Measurements from ENCODE around the gene ERMARD. TPM values are rescaled to one million over a fixed set of nuclear protein-coding genes. Genes with fewer than 3 reads are reported as not detected.

ERMARD gene
- total RNA-seq, 1 experiment from 2014 or later: 13.6 TPM

- Histone ChIP-seq H3K18ac (ENCODE audit: insufficient read length, low read depth, low read length) (no peak overlapping the region), H4K8ac (replicated peaks; ENCODE audit: insufficient read length, low read depth, low read length) (no peak overlapping the region), H2BK15ac (ENCODE audit: low read depth, low read length) (no peak overlapping the region), H3K4ac (ENCODE audit: low read depth, low read length) (no peak overlapping the region), H2AK5ac (ENCODE audit: insufficient read length, low read length) (no peak overlapping the region), H3K27me3 (ENCODE audit: insufficient read depth, low read length) (no peaks in the 10 kb centered on the region), H3K27ac (ENCODE audit: insufficient read length, low read depth, low read length) (no peak overlapping the region), H2AFZ (ENCODE audit: low read length) (no peak overlapping the region), H3K23me2 (ENCODE audit: insufficient read length, low read depth, low read length, poor library complexity, severe bottlenecking) (no peaks in the 10 kb centered on the region), H4K5ac (ENCODE audit: insufficient read length, low read depth, low read length) (no peak overlapping the region), H3K56ac (ENCODE audit: insufficient read length, low read depth, low read length) (no peak overlapping the region), H3K4me1 (ENCODE audit: insufficient read depth, low read length) (no peaks in the 10 kb centered on the region), H4K20me1 (ENCODE audit: control insufficient read depth, insufficient read depth, insufficient read length) (no peaks in the 10 kb centered on the region), H2BK120ac (ENCODE audit: low read depth, low read length, poor library complexity, severe bottlenecking) (no peak overlapping the region), H2BK20ac (ENCODE audit: low read depth, low read length, poor library complexity, severe bottlenecking) (no peak overlapping the region), H2BK5ac (ENCODE audit: insufficient read length, low read length) (no peak overlapping the region), H4K91ac (ENCODE audit: insufficient read length, low read depth, low read length) (no peak overlapping the region), H3K4me2 (ENCODE audit: insufficient read depth, insufficient read length, low read length) (no peak overlapping the region), H2BK12ac (ENCODE audit: insufficient read length, low read depth, low read length) (no peak overlapping the region), H3T11ph (ENCODE audit: low read length) (no peak overlapping the region), H3K79me2 (ENCODE audit: insufficient read depth, low read length) (no peaks in the 10 kb centered on the region), H3K79me1 (ENCODE audit: insufficient read depth, low read depth, low read length, poor library complexity, severe bottlenecking) (no peaks in the 10 kb centered on the region), H3K23ac (ENCODE audit: insufficient read length, low read depth, low read length) (no peak overlapping the region), H3K14ac (ENCODE audit: insufficient read depth, low read length) (no peak overlapping the region), H3K9ac (ENCODE audit: extremely low read depth, insufficient read length, low read length) (no peak overlapping the region), H3K9me3 (ENCODE audit: control insufficient read depth, low read depth, low read length) (no peaks in the 10 kb centered on the region)
- Mint-ChIP-seq H3K9me3 (peaks cover 7% of the 10 kb centered on the region in 2 experiments), H3K27ac (peak overlapping the region in 1 of 3 experiments; percentile 90; a peak in 2 of 7 replicates), H3K27me3 (ENCODE audit: low read depth) (peaks cover 26% of the 10 kb centered on the region), H3K36me3 (ENCODE audit: insufficient read depth in 1 of 3, low read depth in 3 of 3) (peaks cover 0 to 5% (median 3%) of the 10 kb centered on the region in 3 experiments; a peak in 5 of 7 replicates), H3K4me3 (no peak overlapping the region), H3K4me1 (peaks cover 16 to 22% of the 10 kb centered on the region in 2 experiments)
- TF ChIP-seq, protein P1, sequence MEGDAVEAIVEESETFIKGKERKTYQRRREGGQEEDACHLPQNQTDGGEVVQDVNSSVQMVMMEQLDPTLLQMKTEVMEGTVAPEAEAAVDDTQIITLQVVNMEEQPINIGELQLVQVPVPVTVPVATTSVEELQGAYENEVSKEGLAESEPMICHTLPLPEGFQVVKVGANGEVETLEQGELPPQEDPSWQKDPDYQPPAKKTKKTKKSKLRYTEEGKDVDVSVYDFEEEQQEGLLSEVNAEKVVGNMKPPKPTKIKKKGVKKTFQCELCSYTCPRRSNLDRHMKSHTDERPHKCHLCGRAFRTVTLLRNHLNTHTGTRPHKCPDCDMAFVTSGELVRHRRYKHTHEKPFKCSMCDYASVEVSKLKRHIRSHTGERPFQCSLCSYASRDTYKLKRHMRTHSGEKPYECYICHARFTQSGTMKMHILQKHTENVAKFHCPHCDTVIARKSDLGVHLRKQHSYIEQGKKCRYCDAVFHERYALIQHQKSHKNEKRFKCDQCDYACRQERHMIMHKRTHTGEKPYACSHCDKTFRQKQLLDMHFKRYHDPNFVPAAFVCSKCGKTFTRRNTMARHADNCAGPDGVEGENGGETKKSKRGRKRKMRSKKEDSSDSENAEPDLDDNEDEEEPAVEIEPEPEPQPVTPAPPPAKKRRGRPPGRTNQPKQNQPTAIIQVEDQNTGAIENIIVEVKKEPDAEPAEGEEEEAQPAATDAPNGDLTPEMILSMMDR (conservative IDR thresholded peaks at IDR 0.05): no peak
- WGBS (ENCODE audit: extremely low coverage, insufficient read length, low lambda C conversion rate): no CpG with 5 or more reads among the region's 18 CpGs
- peak; percentile 84 for DNase-seq
Measured at GRCh38 chr6:169810066-169810989, 58.9 kb downstream of the ERMARD start.
